ENCODE results near the gene FBXO44. TPM values are rescaled to one million over a fixed set of nuclear protein-coding genes. Genes with fewer than 3 reads are reported as not detected.
A peak's percentile ranks its signal among the peaks of the same experiment; 100 is the strongest.
"Not testable (repeated sequence)": the region's sequence is repeated elsewhere in the genome, so short reads cannot be mapped to it uniquely, and the experiment has no call there.

Gene FBXO44
- total RNA-seq, 1 experiment from 2014 or later, result 24.5 TPM

DNA sequence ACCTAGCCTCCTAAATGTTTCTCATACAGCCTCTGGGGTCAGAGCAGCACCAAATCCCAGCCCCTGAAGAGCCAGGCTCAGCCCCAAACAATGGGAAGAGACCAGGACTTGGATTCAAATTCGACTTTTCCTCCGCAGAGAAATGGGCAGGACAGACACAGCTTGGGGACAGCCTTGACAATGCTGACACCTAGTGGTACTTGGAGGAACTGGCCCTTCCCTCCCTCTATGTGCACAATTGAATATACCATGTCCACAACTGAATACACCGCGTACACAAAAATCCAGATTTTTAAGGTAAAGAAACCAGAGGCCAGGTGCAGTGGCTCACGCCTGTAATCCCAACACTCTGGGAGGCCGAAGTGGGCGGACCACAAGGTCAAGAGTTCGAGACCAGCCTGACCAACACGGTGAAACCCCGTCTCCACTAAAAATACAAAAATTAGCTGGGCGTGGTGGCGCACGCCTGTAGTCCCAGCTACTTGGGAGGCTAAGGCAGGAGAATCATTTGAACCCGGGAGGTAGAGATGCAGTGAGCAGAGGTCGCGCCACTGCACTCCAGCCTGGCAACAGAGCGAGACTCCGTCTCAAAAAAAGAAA is 12.2 kb upstream of the FBXO44 start:
- no CpG with 5 or more reads among the region's 18 CpGs for WGBS (ENCODE audit: extremely low coverage, insufficient read length, low lambda C conversion rate)
- H2BK20ac ChIP-seq (ENCODE audit: low read depth, low read length, poor library complexity, severe bottlenecking); H3K9me3 Mint-ChIP-seq; H3K18ac ChIP-seq (ENCODE audit: insufficient read length, low read depth, low read length); H2BK12ac ChIP-seq (ENCODE audit: insufficient read length, low read depth, low read length); H4K91ac ChIP-seq (ENCODE audit: insufficient read length, low read depth, low read length); H3K79me1 ChIP-seq (ENCODE audit: insufficient read depth, low read depth, low read length, poor library complexity, severe bottlenecking); H3K4me1 Mint-ChIP-seq; H2AK5ac ChIP-seq (ENCODE audit: insufficient read length, low read length); H3K9ac ChIP-seq (ENCODE audit: extremely low read depth, insufficient read length, low read length); H3K36me3 Mint-ChIP-seq (ENCODE audit: insufficient read depth in 1 of 3, low read depth in 3 of 3); H3K27me3 Mint-ChIP-seq (ENCODE audit: low read depth); H3K4me2 ChIP-seq (ENCODE audit: insufficient read depth, insufficient read length, low read length); H3K4me3 Mint-ChIP-seq; H3K23ac ChIP-seq (ENCODE audit: insufficient read length, low read depth, low read length); H2AFZ ChIP-seq (ENCODE audit: low read length); H2BK15ac ChIP-seq (ENCODE audit: low read depth, low read length); H3K79me2 ChIP-seq (ENCODE audit: insufficient read depth, low read length); H3K27ac ChIP-seq (ENCODE audit: insufficient read length, low read depth, low read length); H3K23me2 ChIP-seq (ENCODE audit: insufficient read length, low read depth, low read length, poor library complexity, severe bottlenecking); H2BK5ac ChIP-seq (ENCODE audit: insufficient read length, low read length); H3K27ac Mint-ChIP-seq; H2BK120ac ChIP-seq (ENCODE audit: low read depth, low read length, poor library complexity, severe bottlenecking); H3K4me1 ChIP-seq (ENCODE audit: insufficient read depth, low read length); H3T11ph ChIP-seq (ENCODE audit: low read length); H4K5ac ChIP-seq (ENCODE audit: insufficient read length, low read depth, low read length); H3K9me3 ChIP-seq (ENCODE audit: control insufficient read depth, low read depth, low read length); H4K20me1 ChIP-seq (ENCODE audit: control insufficient read depth, insufficient read depth, insufficient read length); H4K8ac ChIP-seq (replicated peaks; ENCODE audit: insufficient read length, low read depth, low read length); H3K27me3 ChIP-seq (ENCODE audit: insufficient read depth, low read length); H3K56ac ChIP-seq (ENCODE audit: insufficient read length, low read depth, low read length); H3K14ac ChIP-seq (ENCODE audit: insufficient read depth, low read length); H3K4ac ChIP-seq (ENCODE audit: low read depth, low read length): not testable (repeated sequence)
- DNase-seq, result peak; percentile 67
- TF ChIP-seq, protein P1, sequence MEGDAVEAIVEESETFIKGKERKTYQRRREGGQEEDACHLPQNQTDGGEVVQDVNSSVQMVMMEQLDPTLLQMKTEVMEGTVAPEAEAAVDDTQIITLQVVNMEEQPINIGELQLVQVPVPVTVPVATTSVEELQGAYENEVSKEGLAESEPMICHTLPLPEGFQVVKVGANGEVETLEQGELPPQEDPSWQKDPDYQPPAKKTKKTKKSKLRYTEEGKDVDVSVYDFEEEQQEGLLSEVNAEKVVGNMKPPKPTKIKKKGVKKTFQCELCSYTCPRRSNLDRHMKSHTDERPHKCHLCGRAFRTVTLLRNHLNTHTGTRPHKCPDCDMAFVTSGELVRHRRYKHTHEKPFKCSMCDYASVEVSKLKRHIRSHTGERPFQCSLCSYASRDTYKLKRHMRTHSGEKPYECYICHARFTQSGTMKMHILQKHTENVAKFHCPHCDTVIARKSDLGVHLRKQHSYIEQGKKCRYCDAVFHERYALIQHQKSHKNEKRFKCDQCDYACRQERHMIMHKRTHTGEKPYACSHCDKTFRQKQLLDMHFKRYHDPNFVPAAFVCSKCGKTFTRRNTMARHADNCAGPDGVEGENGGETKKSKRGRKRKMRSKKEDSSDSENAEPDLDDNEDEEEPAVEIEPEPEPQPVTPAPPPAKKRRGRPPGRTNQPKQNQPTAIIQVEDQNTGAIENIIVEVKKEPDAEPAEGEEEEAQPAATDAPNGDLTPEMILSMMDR (conservative IDR thresholded peaks at IDR 0.05), result peak; percentile 98

All from H9 (cell line).